OCI-LY7 (cell line): Measurements from ENCODE around the gene TNFAIP8. TPM values are rescaled to one million over a fixed set of nuclear protein-coding genes. Genes with fewer than 3 reads are reported as not detected.
"Not testable (repeated sequence)": the region's sequence is repeated elsewhere in the genome, so short reads cannot be mapped to it uniquely, and the experiment has no call there.

Experiments
- BruUV-seq: library from RNA; stranded (reverse); fragments of 400-500 nt; replicated peaks from 2 replicates; lab custom pipeline; 2021; lab: Mats Ljungman, UMichigan
- CTCF ChIA-PET: fragments of 300-600 bp; sonication (Branson Sonifier 250); formaldehyde crosslinking; loops from one replicate; lab custom pipeline; 2022; ENCODE audit warnings: antibody characterized with exemption; ENCODE audit not compliant: unreplicated experiment; lab: Charles Lee
- POLR2A ChIA-PET: fragments of 300-600 bp; sonication (Branson Sonifier 250); formaldehyde crosslinking; loops from one replicate; lab custom pipeline; 2022; ENCODE audit warnings: antibody characterized with exemption; lab: Charles Lee
- DNase-seq: peaks from one replicate; pipeline ENCODE4 v3.0.0-alpha.2; 2015; ENCODE audit warnings: low spot score
- H2AFZ ChIP-seq: fragments of 200-600 bp; sonication (generic), shearing (Covaris generic); 2 replicates; pipeline ENCODE4 v1.6.1; 2014; ENCODE audit warnings: mild to moderate bottlenecking, antibody characterized with exemption, low read length, moderate library complexity
- H3K27ac ChIP-seq: fragments of 200-600 bp; sonication (generic); 2 replicates; pipeline ENCODE4 v1.5.1; 2014; ENCODE audit warnings: mixed run types, low read depth, mild to moderate bottlenecking, moderate library complexity, low read length, inconsistent platforms; ENCODE audit not compliant: poor library complexity, severe bottlenecking
- H3K36me3 ChIP-seq: fragments of 200-600 bp; sonication (generic); 2 replicates; pipeline ENCODE4 v1.6.1; 2014; ENCODE audit warnings: mild to moderate bottlenecking, antibody characterized with exemption, low read length, moderate library complexity, mixed read lengths; ENCODE audit not compliant: insufficient read depth
- H3K4me1 ChIP-seq: fragments of 200-600 bp; sonication (generic); 2 replicates; pipeline ENCODE4 v1.5.1; 2014; ENCODE audit warnings: mild to moderate bottlenecking, low read length; ENCODE audit not compliant: insufficient read depth, poor library complexity, severe bottlenecking
- H3K4me2 ChIP-seq: fragments of 200-600 bp; sonication (generic); 2 replicates; pipeline ENCODE4 v1.6.1; 2014; ENCODE audit warnings: mild to moderate bottlenecking, low read length
- H3K4me3 ChIP-seq: fragments of 200-600 bp; sonication (generic); 2 replicates; pipeline ENCODE4 v1.5.1; 2014; ENCODE audit warnings: mild to moderate bottlenecking, low read depth, low read length; ENCODE audit not compliant: poor library complexity, severe bottlenecking
- H3K79me2 ChIP-seq: fragments of 200-600 bp; sonication (generic); 2 replicates; pipeline ENCODE4 v1.6.1; 2016; ENCODE audit warnings: low read depth, mild to moderate bottlenecking, low read length, moderate library complexity, mixed read lengths; ENCODE audit not compliant: insufficient read depth
- H3K9me2 ChIP-seq: fragments of 200-600 bp; sonication (generic); 2 replicates; pipeline ENCODE4 v1.6.1; 2016; ENCODE audit warnings: mild to moderate bottlenecking, low read length, mixed read lengths; ENCODE audit not compliant: insufficient read depth
- H3K9me3 ChIP-seq: fragments of 200-600 bp; sonication (generic); 2 replicates; pipeline ENCODE4 v1.6.1; 2014; ENCODE audit warnings: mild to moderate bottlenecking, mixed run types, low read length, mixed read lengths
- H4K20me1 ChIP-seq: fragments of 200-600 bp; sonication (generic); 2 replicates; pipeline ENCODE4 v1.6.1; 2014; ENCODE audit warnings: mild to moderate bottlenecking, antibody characterized with exemption, low read length, moderate library complexity, mixed read lengths; ENCODE audit not compliant: insufficient read depth
- EZH2phosphoT487 ChIP-seq: fragments of 200-600 bp; sonication (generic); IDR thresholded peaks from 2 replicates; pipeline ENCODE4 v1.6.1; 2018; ENCODE audit warnings: low read depth, borderline replicate concordance, mild to moderate bottlenecking, mixed run types, antibody characterized with exemption, low read length, moderate library complexity, mixed read lengths
- intact Hi-C: fragments of 100-400 bp; cut with micrococcal nuclease; formaldehyde crosslinking; loops from one replicate; pipeline ENCODE4 v1.10.0; 2022; ENCODE audit not compliant: unreplicated experiment
- total RNA-seq, 2 experiments: library from RNA; depleted of rRNA in 1 of 2; stranded (reverse); fragments of >200 nt in 1 of 2; shearing (Covaris generic) in 1 of 2; gene quantifications; 2 replicates each; pipeline ENCODE4 v1.2.3, GENCODE V29; 2014 to 2022
- TF ChIP-seq, protein P1 (sequence below): fragments of 200-600 bp; sonication (generic); conservative IDR thresholded peaks from 2 replicates; pipeline ENCODE4 v1.5.1; 2014; ENCODE audit warnings: mild to moderate bottlenecking, antibody characterized with exemption, low read length, moderate library complexity, mixed read lengths

The TNFAIP8 gene
- total RNA-seq, 2 experiments from 2014 or later: 75.4 to 95.1 TPM

DNA sequence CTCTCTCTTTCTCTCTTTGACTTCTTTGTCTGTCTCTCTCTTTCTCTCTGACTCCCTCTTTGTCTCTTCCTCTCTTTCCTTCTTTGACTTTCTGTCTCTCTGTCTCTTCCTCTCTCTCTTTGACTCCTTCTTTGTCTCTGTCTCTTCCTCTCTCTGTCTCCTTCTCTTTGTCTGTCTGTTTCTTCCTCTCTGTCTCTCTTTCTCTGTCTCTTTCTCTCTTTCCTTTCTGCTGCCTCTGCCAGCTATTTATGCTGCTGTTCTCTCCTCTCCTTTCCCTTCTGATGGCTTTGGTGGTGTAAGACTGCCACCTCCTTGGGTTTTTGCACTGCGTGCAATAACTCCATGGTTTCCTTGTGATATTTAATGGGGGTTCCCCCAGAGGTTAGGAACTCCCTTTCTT is 72.3 kb downstream of the TNFAIP8 start:
- H3K27ac ChIP-seq, H2AFZ ChIP-seq, CTCF ChIA-PET, H3K4me2 ChIP-seq, H3K4me3 ChIP-seq, BruUV-seq, H4K20me1 ChIP-seq, H3K4me1 ChIP-seq, H3K79me2 ChIP-seq, H3K36me3 ChIP-seq, H3K9me2 ChIP-seq, intact Hi-C loops, DNase-seq, H3K9me3 ChIP-seq: not testable (repeated sequence)
- POLR2A ChIA-PET: interaction anchor here (0.6 kb wide), 1 partner anchor 9 kb away, joined by 6 read pairs; no protein-coding TSS in a partner anchor

DNA sequence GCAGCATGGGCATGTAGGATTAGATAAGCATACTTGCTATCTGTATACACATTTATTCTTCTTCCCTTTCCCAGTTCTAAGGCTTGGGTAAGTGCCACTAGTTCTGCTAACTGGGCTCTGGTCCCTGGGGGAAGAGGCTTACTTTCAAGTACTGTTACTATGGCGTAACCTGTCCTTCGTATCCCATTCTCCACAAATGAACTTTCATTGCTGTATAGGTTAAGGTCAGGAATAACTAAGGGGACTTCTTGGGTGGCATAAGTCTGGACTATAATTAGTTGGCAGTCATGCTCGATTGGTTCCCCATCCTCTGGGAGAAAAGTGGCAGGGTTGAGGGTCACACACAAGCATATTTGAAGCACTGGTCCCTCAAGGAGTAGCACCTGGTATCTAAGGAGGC is 72.8 kb downstream of the TNFAIP8 start:
- H2AFZ ChIP-seq, H3K4me1 ChIP-seq, H4K20me1 ChIP-seq, H3K9me3 ChIP-seq, DNase-seq, BruUV-seq, POLR2A ChIA-PET, H3K79me2 ChIP-seq, H3K9me2 ChIP-seq, H3K4me3 ChIP-seq, CTCF ChIA-PET, intact Hi-C loops, H3K27ac ChIP-seq, H3K36me3 ChIP-seq, H3K4me2 ChIP-seq: not testable (repeated sequence)

GRCh38 chr5:119432674-119433237 is 76.9 kb downstream of the TNFAIP8 start:
- DNase-seq, H2AFZ ChIP-seq, H3K4me1 ChIP-seq, H3K9me2 ChIP-seq, H3K79me2 ChIP-seq, H3K36me3 ChIP-seq, intact Hi-C loops, H4K20me1 ChIP-seq, H3K4me3 ChIP-seq, H3K27ac ChIP-seq, H3K9me3 ChIP-seq, H3K4me2 ChIP-seq, BruUV-seq, CTCF ChIA-PET: not testable (repeated sequence)
- POLR2A ChIA-PET: interaction anchor here (1.1 to 1.2 kb wide), 2 partner anchors 11 to 448 kb away, joined by 3 read pairs; no protein-coding TSS in a partner anchor

DNA sequence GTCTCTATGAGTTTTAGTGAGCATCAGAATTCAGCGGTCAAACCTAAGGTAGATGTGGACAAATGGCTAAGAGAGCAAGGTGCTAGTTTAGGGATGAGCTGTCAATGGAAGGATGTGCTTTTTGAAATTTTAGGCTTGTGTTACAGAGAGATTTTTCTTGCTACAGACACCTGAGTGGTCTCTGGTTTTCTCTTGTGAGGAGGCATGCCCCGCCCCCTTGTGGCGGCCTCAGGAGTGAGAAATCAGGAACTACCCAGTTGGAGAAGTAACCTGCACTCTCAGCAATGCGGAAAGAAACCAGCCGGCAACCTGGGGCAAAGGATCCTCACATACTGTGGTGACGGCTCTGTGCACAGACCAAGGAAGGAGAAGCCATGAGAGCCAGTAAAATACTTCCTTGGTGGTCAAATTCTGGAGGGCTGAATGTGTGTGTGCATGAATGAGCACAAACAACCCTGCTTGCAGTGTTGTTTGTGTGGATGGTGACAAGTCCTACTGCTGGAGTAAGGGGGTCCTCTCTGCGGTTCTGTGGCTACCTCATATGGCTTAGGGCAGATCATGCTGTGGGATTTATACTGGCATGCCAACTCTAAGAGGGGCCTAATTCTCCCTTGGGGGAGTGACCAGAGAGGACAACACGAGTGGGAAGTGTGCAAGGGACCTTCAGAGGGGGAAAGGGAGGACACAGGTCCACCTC is 79.8 kb downstream of the TNFAIP8 start:
- H3K36me3 ChIP-seq: no peaks in the 10 kb centered on the region
- POLR2A ChIA-PET: interaction anchor here (0.6 to 1.2 kb wide), 5 partner anchors 10 to 161 kb away, joined by 3 to 5 read pairs (median 3); no protein-coding TSS in a partner anchor
- H3K4me3 ChIP-seq: no peak overlapping the region
- TF ChIP-seq EZH2phosphoT487: no peak
- TF ChIP-seq, protein P1, sequence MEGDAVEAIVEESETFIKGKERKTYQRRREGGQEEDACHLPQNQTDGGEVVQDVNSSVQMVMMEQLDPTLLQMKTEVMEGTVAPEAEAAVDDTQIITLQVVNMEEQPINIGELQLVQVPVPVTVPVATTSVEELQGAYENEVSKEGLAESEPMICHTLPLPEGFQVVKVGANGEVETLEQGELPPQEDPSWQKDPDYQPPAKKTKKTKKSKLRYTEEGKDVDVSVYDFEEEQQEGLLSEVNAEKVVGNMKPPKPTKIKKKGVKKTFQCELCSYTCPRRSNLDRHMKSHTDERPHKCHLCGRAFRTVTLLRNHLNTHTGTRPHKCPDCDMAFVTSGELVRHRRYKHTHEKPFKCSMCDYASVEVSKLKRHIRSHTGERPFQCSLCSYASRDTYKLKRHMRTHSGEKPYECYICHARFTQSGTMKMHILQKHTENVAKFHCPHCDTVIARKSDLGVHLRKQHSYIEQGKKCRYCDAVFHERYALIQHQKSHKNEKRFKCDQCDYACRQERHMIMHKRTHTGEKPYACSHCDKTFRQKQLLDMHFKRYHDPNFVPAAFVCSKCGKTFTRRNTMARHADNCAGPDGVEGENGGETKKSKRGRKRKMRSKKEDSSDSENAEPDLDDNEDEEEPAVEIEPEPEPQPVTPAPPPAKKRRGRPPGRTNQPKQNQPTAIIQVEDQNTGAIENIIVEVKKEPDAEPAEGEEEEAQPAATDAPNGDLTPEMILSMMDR: peak; percentile 92
- H3K4me2 ChIP-seq: no peak overlapping the region
- H3K79me2 ChIP-seq: no peaks in the 10 kb centered on the region
- intact Hi-C loops: loop anchor here (1.0 kb wide), 2 partner anchors 413 to 447 kb away; partner anchors contain the start of gene DTWD2
- H3K9me3 ChIP-seq: 0 out of 2 replicates have a peak, but pooled peaks cover 4% of the 10 kb centered on the region
- no TSS peak for BruUV-seq
- H4K20me1 ChIP-seq: no peaks in the 10 kb centered on the region
- H3K27ac ChIP-seq: no peak overlapping the region
- CTCF ChIA-PET: interaction anchor here (0.5 to 1.5 kb wide), 4 partner anchors 23 to 447 kb away, joined by 3 to 7 read pairs (median 4); partner anchors contain the start of gene DTWD2
- peak overlapping the region; percentile 34; the same call in 1 of the 2 replicates for H2AFZ ChIP-seq
- H3K4me1 ChIP-seq: no peaks in the 10 kb centered on the region
- DNase-seq: peak; percentile 80
- no peaks in the 10 kb centered on the region for H3K9me2 ChIP-seq

- DNase-seq, H3K27ac ChIP-seq, H4K20me1 ChIP-seq, CTCF ChIA-PET, H3K4me2 ChIP-seq, H3K36me3 ChIP-seq, H3K9me3 ChIP-seq, H3K79me2 ChIP-seq, H2AFZ ChIP-seq, intact Hi-C loops, H3K4me1 ChIP-seq, H3K9me2 ChIP-seq, BruUV-seq, H3K4me3 ChIP-seq: not testable (repeated sequence)
- POLR2A ChIA-PET: interaction anchor here (0.7 to 0.8 kb wide), 2 partner anchors 10 to 85 kb away, joined by 5 to 6 read pairs; no protein-coding TSS in a partner anchor
These were observed 82.2 kb downstream of the TNFAIP8 start for GRCh38 chr5:119437785-119438586.
